GM19239 (cell line): ENCODE measurements around the gene MEX3B.
"Not testable (repeated sequence)": the region's sequence is repeated elsewhere in the genome, so short reads cannot be mapped to it uniquely, and the experiment has no call there.

ENCODE experiments used
- DNase-seq: peaks from one replicate; pipeline ENCODE4 v3.0.0; 2011; ENCODE audit warnings: low spot score; ENCODE audit not compliant: insufficient read length
- FAIRE-seq: peaks from 2 replicates; lab custom pipeline; 2011; peaks lifted over from hg19 to GRCh38; lab: Jason Lieb, UNC

MEX3B gene

DNA sequence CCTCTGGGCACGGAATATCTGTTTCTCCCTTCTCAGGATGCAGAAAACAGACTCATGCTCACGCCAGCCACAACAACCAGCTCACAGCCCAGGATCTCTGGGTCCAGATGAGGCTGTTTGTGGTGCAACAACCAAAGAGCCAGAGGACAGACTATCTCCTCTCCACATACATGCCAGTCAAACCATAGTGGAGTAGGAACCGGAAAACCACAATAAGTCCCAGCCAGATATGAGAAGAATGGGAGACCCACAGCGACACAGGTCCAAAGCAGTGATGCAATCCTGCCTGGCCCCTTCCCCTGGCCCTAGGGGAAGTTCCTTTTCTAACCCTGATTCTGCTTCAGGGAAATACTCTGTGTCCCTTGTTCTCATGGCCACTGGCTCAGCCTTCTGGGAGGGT lies 27.6 kb downstream of the MEX3B start:
- DNase-seq (no peak), FAIRE-seq (no peak)

- DNase-seq (no peak), FAIRE-seq (no peak)
These were observed 28.2 kb downstream of the MEX3B start for GRCh38 chr15:82017656-82018055.

- DNase-seq = no peak
- FAIRE-seq = no peak
These were observed 30.8 kb downstream of the MEX3B start for GRCh38 chr15:82014989-82015388.

GRCh38 chr15:82012908-82013307 lies 32.9 kb downstream of the MEX3B start:
- FAIRE-seq (no peak), DNase-seq (no peak)

DNA sequence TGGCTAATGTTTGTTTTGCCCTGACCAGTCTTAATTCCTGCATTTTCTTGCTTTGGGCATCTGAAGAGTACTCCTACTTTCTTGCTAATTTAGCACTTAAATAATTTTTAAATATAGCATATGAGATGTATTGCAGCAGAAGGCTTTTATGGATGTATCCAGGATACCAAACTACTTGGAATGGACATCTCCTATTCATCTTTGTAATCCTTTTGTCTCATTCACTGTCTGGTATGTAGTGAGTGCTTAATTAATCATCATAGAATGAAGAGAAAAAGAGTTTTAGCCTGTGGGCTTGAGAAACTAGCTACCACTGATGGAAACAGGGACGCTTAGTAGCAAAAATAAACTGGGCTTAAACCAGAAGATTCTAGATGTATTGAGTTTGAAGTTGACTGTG lies 40.6 kb downstream of the MEX3B start:
- DNase-seq (no peak), FAIRE-seq (no peak)

DNA sequence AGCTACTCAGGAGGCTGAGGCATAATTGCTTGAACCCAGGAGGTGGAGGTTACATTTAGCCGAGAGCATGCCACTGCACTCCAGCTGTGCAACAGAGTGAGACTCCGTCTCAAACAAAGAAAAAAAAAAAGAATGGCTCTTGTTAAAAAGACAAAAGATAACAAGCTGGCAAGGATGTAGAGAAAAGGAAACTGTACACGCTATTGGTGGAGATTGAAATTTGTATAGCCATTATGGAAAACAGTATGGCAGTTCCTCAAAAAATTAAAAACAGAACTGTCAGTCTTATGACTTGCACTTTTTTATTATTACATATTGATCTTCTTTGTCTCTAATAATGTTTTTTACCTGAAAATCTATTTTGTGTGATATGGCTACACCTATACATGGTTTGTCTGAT lies 41.9 kb downstream of the MEX3B start:
- FAIRE-seq (no peak), DNase-seq (no peak)

DNA sequence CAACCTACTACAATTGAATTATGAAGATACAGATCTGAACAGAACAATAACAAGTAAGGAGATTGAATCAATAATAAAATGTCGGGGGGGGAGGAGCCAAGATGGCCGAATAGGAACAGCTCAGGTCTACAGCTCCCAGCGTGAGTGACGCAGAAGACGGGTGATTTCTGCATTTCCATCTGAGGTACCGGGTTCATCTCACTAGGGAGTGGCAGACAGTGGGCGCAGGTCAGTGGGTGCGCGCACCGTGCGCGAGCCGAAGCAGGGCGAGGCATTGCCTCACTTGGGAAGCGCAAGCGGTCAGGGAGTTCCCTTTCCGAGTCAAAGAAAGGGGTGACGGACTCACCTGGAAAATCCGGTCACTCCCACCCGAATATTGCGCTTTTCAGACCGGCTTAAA lies 50.7 kb downstream of the MEX3B start:
- FAIRE-seq, DNase-seq: not testable (repeated sequence)

- DNase-seq (no peak), FAIRE-seq (no peak)
These were observed 53.3 kb downstream of the MEX3B start for GRCh38 chr15:81992523-81992922.
